ENCODE results near the gene VMAC.

DNA sequence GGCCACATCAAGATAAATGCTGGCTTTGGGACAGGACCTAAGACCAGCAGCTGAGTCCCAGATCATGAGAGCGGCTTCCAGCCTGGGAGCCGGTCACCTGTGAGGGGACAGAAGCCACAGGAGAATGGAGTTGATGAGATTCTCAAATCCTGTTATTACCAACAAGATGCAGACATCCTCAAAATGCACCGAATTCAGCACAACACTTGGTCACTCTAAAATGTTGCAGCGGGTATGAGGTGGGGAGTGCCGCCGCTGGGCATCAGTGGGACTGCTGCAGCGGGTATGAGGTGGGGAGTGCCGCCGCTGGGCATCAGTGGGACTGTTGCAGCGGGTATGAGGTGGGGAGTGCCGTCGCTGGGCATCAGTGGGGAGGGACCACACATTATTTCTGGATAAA lies 52.1 kb downstream of the VMAC start:
- TF ChIP-seq, protein P1, sequence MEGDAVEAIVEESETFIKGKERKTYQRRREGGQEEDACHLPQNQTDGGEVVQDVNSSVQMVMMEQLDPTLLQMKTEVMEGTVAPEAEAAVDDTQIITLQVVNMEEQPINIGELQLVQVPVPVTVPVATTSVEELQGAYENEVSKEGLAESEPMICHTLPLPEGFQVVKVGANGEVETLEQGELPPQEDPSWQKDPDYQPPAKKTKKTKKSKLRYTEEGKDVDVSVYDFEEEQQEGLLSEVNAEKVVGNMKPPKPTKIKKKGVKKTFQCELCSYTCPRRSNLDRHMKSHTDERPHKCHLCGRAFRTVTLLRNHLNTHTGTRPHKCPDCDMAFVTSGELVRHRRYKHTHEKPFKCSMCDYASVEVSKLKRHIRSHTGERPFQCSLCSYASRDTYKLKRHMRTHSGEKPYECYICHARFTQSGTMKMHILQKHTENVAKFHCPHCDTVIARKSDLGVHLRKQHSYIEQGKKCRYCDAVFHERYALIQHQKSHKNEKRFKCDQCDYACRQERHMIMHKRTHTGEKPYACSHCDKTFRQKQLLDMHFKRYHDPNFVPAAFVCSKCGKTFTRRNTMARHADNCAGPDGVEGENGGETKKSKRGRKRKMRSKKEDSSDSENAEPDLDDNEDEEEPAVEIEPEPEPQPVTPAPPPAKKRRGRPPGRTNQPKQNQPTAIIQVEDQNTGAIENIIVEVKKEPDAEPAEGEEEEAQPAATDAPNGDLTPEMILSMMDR (IDR thresholded peaks at IDR 0.05; ENCODE audit: insufficient read depth, low read depth, low read length): no peak
- no peak for TF ChIP-seq EZH2 (IDR thresholded peaks at IDR 0.05; ENCODE audit: insufficient read depth, low read length)
